OCI-LY3 (cell line): Measurements from ENCODE around the gene SMIM36.
"Not testable (repeated sequence)": the region's sequence is repeated elsewhere in the genome, so short reads cannot be mapped to it uniquely, and the experiment has no call there.

Source experiments
- H2AFZ ChIP-seq: fragments of 200-600, 300-600 bp; shearing (Covaris generic); 2 replicates; pipeline ENCODE4 v1.6.0; 2014; ENCODE audit warnings: antibody characterized with exemption, low read depth, low read length
- H3K27ac ChIP-seq: fragments of 200-600, 300-600 bp; sonication (generic); 2 replicates; pipeline ENCODE4 v1.5.1; 2014; ENCODE audit warnings: mild to moderate bottlenecking, low read length, moderate library complexity, mixed read lengths
- H3K27me3 ChIP-seq: fragments of 200-600, 300-600 bp; sonication (generic); 2 replicates; pipeline ENCODE4 v1.6.1; 2014; ENCODE audit warnings: low read depth, low read length, mixed read lengths
- H3K36me3 ChIP-seq: fragments of 200-600, 300-600 bp; sonication (generic); replicated peaks from 2 replicates; pipeline ENCODE3; 2014; ENCODE audit warnings: low read depth, low read length, mixed read lengths
- H3K4me1 ChIP-seq: fragments of 300-600, 200-600 bp; sonication (generic); 2 replicates; pipeline ENCODE4 v1.6.1; 2014; ENCODE audit warnings: low read length, mixed read lengths
- H3K4me2 ChIP-seq: fragments of 200-600, 300-600 bp; sonication (generic); 2 replicates; pipeline ENCODE4 v1.6.1; 2014; ENCODE audit warnings: low read length, mixed read lengths
- H3K4me3 ChIP-seq: fragments of 300-600, 200-600 bp; sonication (generic); 2 replicates; pipeline ENCODE4 v1.5.1; 2014; ENCODE audit warnings: antibody characterized with exemption, mild to moderate bottlenecking, low read length, moderate library complexity
- H3K79me2 ChIP-seq: fragments of 300-600, 200-600 bp; shearing (Covaris generic); 2 replicates; pipeline ENCODE4 v1.6.1; 2014; ENCODE audit warnings: mild to moderate bottlenecking, low read length, mixed read lengths
- H3K9ac ChIP-seq: fragments of 300-600, 200-600 bp; shearing (Covaris generic); 2 replicates; pipeline ENCODE4 v1.6.0; 2014; ENCODE audit warnings: mild to moderate bottlenecking, low read length, moderate library complexity
- H3K9me3 ChIP-seq: fragments of 200-600, 300-600 bp; shearing (Covaris generic); 2 replicates; pipeline ENCODE4 v1.6.1; 2014; ENCODE audit warnings: low read length, mixed read lengths; ENCODE audit not compliant: insufficient read depth
- H4K20me1 ChIP-seq: fragments of 200-600, 300-600 bp; sonication (generic); 2 replicates; pipeline ENCODE4 v1.6.1; 2016; ENCODE audit warnings: low read length, mixed read lengths; ENCODE audit not compliant: insufficient read depth
- CTCF ChIP-seq: fragments of 200-600, 300-600 bp; sonication (generic); IDR thresholded peaks from 2 replicates; pipeline ENCODE4 v1.5.1; 2014; ENCODE audit warnings: antibody characterized with exemption, low read length, low read depth
- EZH2phosphoT487 ChIP-seq: fragments of 200-600 bp; shearing (Covaris generic); IDR thresholded peaks from 2 replicates; pipeline ENCODE4 v1.6.1; 2018; ENCODE audit warnings: antibody characterized with exemption, mixed run types, low read depth

The SMIM36 gene

GRCh38 chr17:55530064-55530463, 18.8 kb upstream of the SMIM36 start:
- H3K36me3 ChIP-seq: no peaks in the 10 kb centered on the region
- H4K20me1 ChIP-seq: no peaks in the 10 kb centered on the region
- 0 out of 2 replicates have a peak overlapping the region, but pooled peaks have one; percentile 25 for H2AFZ ChIP-seq
- H3K79me2 ChIP-seq: no peaks in the 10 kb centered on the region
- H3K4me3 ChIP-seq: peak overlapping the region; percentile 29; the same call in 1 of the 2 replicates
- H3K27me3 ChIP-seq: peaks cover 21% of the 10 kb centered on the region
- TF ChIP-seq EZH2phosphoT487: no peak
- no peak for TF ChIP-seq CTCF
- H3K4me2 ChIP-seq: peak overlapping the region; percentile 34
- H3K27ac ChIP-seq: no peak overlapping the region
- no peaks in the 10 kb centered on the region for H3K9me3 ChIP-seq
- H3K9ac ChIP-seq: no peak overlapping the region
- H3K4me1 ChIP-seq: peaks cover 8% of the 10 kb centered on the region

- Histone ChIP-seq H4K20me1 (no peaks in the 10 kb centered on the region), H3K4me2 (no peak overlapping the region), H3K4me3 (no peak overlapping the region), H3K4me1 (peaks cover 20% of the 10 kb centered on the region), H3K36me3 (peaks cover 4% of the 10 kb centered on the region), H3K79me2 (no peaks in the 10 kb centered on the region), H3K9ac (no peak overlapping the region), H2AFZ (no peak overlapping the region), H3K27me3 (peaks cover 10% of the 10 kb centered on the region), H3K27ac (no peak overlapping the region), H3K9me3 (peaks cover 11% of the 10 kb centered on the region; the same call in 1 of the 2 replicates)
- TF ChIP-seq CTCF (peak; percentile 72), EZH2phosphoT487 (no peak)
Observed at GRCh38 chr17:55527540-55528118, 16.4 kb upstream of the SMIM36 start.

GRCh38 chr17:55524440-55525220, 13.4 kb upstream of the SMIM36 start:
- H3K27ac ChIP-seq: 0 out of 2 replicates have a peak overlapping the region, but pooled peaks have one; percentile 24
- no peak overlapping the region for H3K9ac ChIP-seq
- H3K4me2 ChIP-seq: peak overlapping the region; percentile 25
- no peaks in the 10 kb centered on the region for H3K79me2 ChIP-seq
- TF ChIP-seq CTCF (no peak), EZH2phosphoT487 (no peak)
- peaks cover 6% of the 10 kb centered on the region for H3K36me3 ChIP-seq
- H3K27me3 ChIP-seq: peaks cover 13% of the 10 kb centered on the region; the same call in 1 of the 2 replicates
- H3K4me1 ChIP-seq: peaks cover 27% of the 10 kb centered on the region
- no peaks in the 10 kb centered on the region for H4K20me1 ChIP-seq
- no peak overlapping the region for H3K4me3 ChIP-seq
- H2AFZ ChIP-seq: no peak overlapping the region
- peaks cover 12% of the 10 kb centered on the region; the same call in 1 of the 2 replicates for H3K9me3 ChIP-seq

GRCh38 chr17:55523032-55523431, 11.8 kb upstream of the SMIM36 start:
- H3K4me3 ChIP-seq, H2AFZ ChIP-seq, H3K4me2 ChIP-seq, H3K27ac ChIP-seq, H4K20me1 ChIP-seq, H3K79me2 ChIP-seq, H3K36me3 ChIP-seq, H3K9ac ChIP-seq: not testable (repeated sequence)
- Histone ChIP-seq H3K27me3 (peaks cover 23% of the 10 kb centered on the region), H3K9me3 (peaks cover 12% of the 10 kb centered on the region; the same call in 1 of the 2 replicates), H3K4me1 (peaks cover 33% of the 10 kb centered on the region)
